Adrenal gland (tissue), 12 donors: Measurements from ENCODE around the gene CA10. TPM values are rescaled to one million over a fixed set of nuclear protein-coding genes. Genes with fewer than 3 reads are reported as not detected.

ENCODE experiments used
- DNase-seq, 7 donors: peaks; one replicate each; pipeline ENCODE4 v3.0.0-alpha.2; 2019 to 2020
- H3K27ac ChIP-seq, 5 donors: fragments of 200-600 bp; sonication (generic) in 4 of 5; 1 replicate in 3 of 5; 2 replicates in 2 of 5; pipeline versions ENCODE4 v1.5.1 to v1.8.0; 2016 to 2020; ENCODE audit warnings: mild to moderate bottlenecking in 1 of 5
- H3K27me3 ChIP-seq: fragments of 200-600 bp; 2 replicates; pipeline ENCODE4 v1.8.0; 2021
- H3K36me3 ChIP-seq, 2 donors: fragments of 200-600 bp; replicated peaks in 1 of 2; 1 replicate in 1 of 2; 2 replicates in 1 of 2; pipeline versions ENCODE4 v1.5.1 to v1.8.0; 2018 to 2022
- H3K4me1 ChIP-seq, 2 donors: fragments of 200-600 bp; replicated peaks in 1 of 2; 1 replicate in 1 of 2; 2 replicates in 1 of 2; pipeline versions ENCODE4 v1.5.1 to v1.8.0; 2018 to 2021
- H3K4me3 ChIP-seq, 4 donors: fragments of 200-600 bp; sonication (generic) in 3 of 4; one replicate each; pipeline ENCODE4 v1.5.1; 2016 to 2018
- H3K9me3 ChIP-seq, 3 donors: fragments of 200-600 bp; sonication (generic) in 1 of 3; replicated peaks in 1 of 3; 1 replicate in 2 of 3; 2 replicates in 1 of 3; pipeline versions ENCODE4 v1.5.1 to v1.8.0; 2016 to 2021
- CTCF ChIP-seq, 6 experiments: fragments of 450-650 bp in 4 of 6; fragments of 200-600 bp in 2 of 6; sonication (generic) in 1 of 6; IDR thresholded peaks; 1 replicate in 5 of 6; 2 replicates in 1 of 6; pipeline versions ENCODE4 v1.5.1 to v1.8.0; 2016 to 2021; ENCODE audit warnings: antibody characterized with exemption in 6 of 6, mild to moderate bottlenecking in 2 of 6, moderate library complexity in 1 of 6
- POLR2A ChIP-seq, 2 donors: fragments of 450-650 bp; IDR thresholded peaks; one replicate each; pipeline ENCODE4 v1.6.1; 2017; ENCODE audit warnings: antibody characterized with exemption in 2 of 2, mild to moderate bottlenecking in 2 of 2, moderate library complexity in 1 of 2
- WGBS, 4 donors: extraction: QIAGEN DNeasy Blood & Tissue Kit in 2 of 4; methylation state at CpG; one replicate each; pipeline versions ENCODE4 v1.1.5 to v1.1.7; 2013 to 2017; 5-methylcytosine and 5-hydroxymethylcytosine counted together
- intact Hi-C, 2 donors: fragments of 100-400 bp; cut with DNase I; formaldehyde crosslinking; loops; one replicate each; pipeline versions ENCODE4 v1.14.1 to v1.15.0; 2022 to 2023
- polyA plus RNA-seq, 3 donors: library from polyadenylated mRNA; stranded (reverse); fragments of 200-250 nt in 2 of 3; fragments of 350-450 nt in 1 of 3; fragmentation: Illumina TruSeq in 1 of 3; extraction: RNeasy Lipid Tissue Mini Kit (QIAGEN cat#74804) in 1 of 3; gene quantifications; one replicate each; pipeline ENCODE4 v1.2.3, GENCODE V29; 2013 to 2014
- total RNA-seq, 9 donors: library from RNA; depleted of rRNA in 4 of 9; stranded (reverse); fragments of >200 nt in 4 of 9; fragments of 120-200 nt in 1 of 9; fragmentation: NEBNext Ultra II Directional in 1 of 9; extraction: Animal tissue kit (Norgen Biotek cat#: 25700) in 1 of 9; gene quantifications; one replicate each; pipeline versions ENCODE4 v1.1.0 to v1.2.4, GENCODE V29; 2013 to 2023
- donor health status: healthy with polysubstance abuse.
- donor health status: Bipolar disorder and iron deficiency.
- donor health status: DM: yes; HTN: yes; CAD: no.
- donor health status: DM: no; HTN: no; CAD: no.
- donor health status: DM: no; HTN: no; CAD: no.
- donor health status: DM: yes; HTN: yes; CAD: no.

Gene CA10
- total and polyA plus RNA-seq, 12 donors, result 0.27 to 3.1 (median 2.5) TPM; not detected in 5

DNA sequence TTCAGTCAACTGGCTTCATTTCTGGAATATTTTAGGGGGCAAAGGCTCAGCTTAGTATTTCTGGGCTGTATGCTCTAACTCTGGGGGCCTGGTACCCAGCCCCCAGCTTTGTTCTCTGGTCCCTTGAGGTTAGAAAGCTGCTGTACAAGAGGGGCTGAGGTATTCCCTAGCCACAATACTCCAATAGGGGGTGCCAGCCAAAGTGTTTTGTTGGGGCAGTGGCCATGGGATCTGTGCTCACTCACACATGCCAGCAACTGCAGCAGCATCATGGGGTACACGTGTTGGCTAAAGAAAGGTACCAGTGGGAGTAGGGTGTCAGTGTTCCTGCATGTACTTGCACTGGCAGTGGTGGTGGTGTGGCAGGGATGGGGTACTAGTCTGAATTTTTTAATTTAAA, 257.3 kb downstream of the CA10 start:
- Histone ChIP-seq H3K36me3 (no peaks in the 10 kb centered on the region), H3K4me3 (no peak overlapping the region), H3K27ac (no peak overlapping the region), H3K9me3 (no peaks in the 10 kb centered on the region), H3K4me1 (no peaks in the 10 kb centered on the region), H3K27me3 (no peaks in the 10 kb centered on the region)
- intact Hi-C loops, result no loop called here
- TF ChIP-seq POLR2A (IDR thresholded peaks at IDR 0.05) (no peak), CTCF (IDR thresholded peaks at IDR 0.05) (no peak)
- DNase-seq, result no peak
- WGBS, 4 donors, result 27 to 71% (median 46%) methylated on average over 1 of the region's 1 CpG

GRCh38 chr17:51891936-51892335, 266.6 kb downstream of the CA10 start:
- 62 to 76% (median 70%) methylated on average over 2 of the region's 2 CpGs for WGBS, 4 donors
- intact Hi-C loops, result no loop called here
- DNase-seq, result no peak
- Histone ChIP-seq H3K27me3 (no peaks in the 10 kb centered on the region), H3K9me3 (no peaks in the 10 kb centered on the region), H3K27ac (no peak overlapping the region), H3K36me3 (no peaks in the 10 kb centered on the region), H3K4me3 (no peak overlapping the region), H3K4me1 (no peaks in the 10 kb centered on the region)
- no peak for TF ChIP-seq POLR2A (IDR thresholded peaks at IDR 0.05)
- no peak for TF ChIP-seq CTCF (IDR thresholded peaks at IDR 0.05)

GRCh38 chr17:51890710-51891109, 267.8 kb downstream of the CA10 start:
- H3K27ac ChIP-seq, result no peak overlapping the region
- no peaks in the 10 kb centered on the region for H3K4me1 ChIP-seq
- no peak overlapping the region for H3K4me3 ChIP-seq
- no peaks in the 10 kb centered on the region for H3K36me3 ChIP-seq
- no peak for DNase-seq
- WGBS, 4 donors, result 47 to 87% (median 78%) methylated on average over 1 of the region's 1 CpG
- TF ChIP-seq CTCF (IDR thresholded peaks at IDR 0.05) (no peak), POLR2A (IDR thresholded peaks at IDR 0.05) (no peak)
- intact Hi-C loops, result no loop called here
- H3K9me3 ChIP-seq, result no peaks in the 10 kb centered on the region
- no peaks in the 10 kb centered on the region for H3K27me3 ChIP-seq

DNA sequence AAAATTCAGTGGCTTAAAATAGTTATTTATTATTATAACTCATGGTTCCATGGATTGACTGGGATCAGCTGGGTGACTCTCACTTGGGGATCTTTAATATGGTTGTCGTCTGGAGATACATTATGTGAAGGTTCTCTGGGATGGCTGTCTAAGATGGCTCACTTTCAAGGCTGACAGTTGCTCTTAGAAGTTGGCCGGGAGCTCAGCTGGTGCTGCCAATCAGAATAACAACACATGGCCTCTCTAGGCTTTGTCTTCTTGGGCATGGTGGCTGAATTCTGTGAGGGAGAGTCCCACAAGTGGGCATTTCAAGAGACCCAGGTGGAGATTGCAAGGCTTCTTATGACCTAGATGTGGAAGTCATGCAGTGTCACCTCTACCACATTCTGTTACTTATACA, 269.7 kb downstream of the CA10 start:
- TF ChIP-seq POLR2A (IDR thresholded peaks at IDR 0.05) (no peak), CTCF (IDR thresholded peaks at IDR 0.05) (no peak)
- Histone ChIP-seq H3K36me3 (no peaks in the 10 kb centered on the region), H3K4me3 (no peak overlapping the region), H3K27me3 (no peaks in the 10 kb centered on the region), H3K27ac (no peak overlapping the region), H3K9me3 (no peaks in the 10 kb centered on the region), H3K4me1 (no peaks in the 10 kb centered on the region)
- 61 to 74% (median 71%) methylated on average over 2 of the region's 2 CpGs for WGBS, 4 donors
- no peak for DNase-seq
- intact Hi-C loops, result no loop called here
